PC-9 (cell line): ENCODE measurements around the gene PROP1. TPM values are rescaled to one million over a fixed set of nuclear protein-coding genes. Genes with fewer than 3 reads are reported as not detected.

Source experiments
- BruUV-seq: library from RNA; stranded (reverse); fragments of 400-500 nt; replicated peaks from 2 replicates; lab custom pipeline; 2021; lab: Mats Ljungman, UMichigan
- CTCF ChIA-PET: fragments of 300-600 bp; sonication (Branson Sonifier 250); formaldehyde crosslinking; loops from one replicate; lab custom pipeline; 2022; ENCODE audit warnings: antibody characterized with exemption; lab: Charles Lee
- POLR2A ChIA-PET: fragments of 300-600 bp; sonication (Branson Sonifier 250); formaldehyde crosslinking; loops from one replicate; lab custom pipeline; 2022; ENCODE audit warnings: antibody characterized with exemption; ENCODE audit not compliant: unreplicated experiment; lab: Charles Lee
- DNase-seq, 2 experiments: peaks; one replicate each; pipeline versions ENCODE4 v3.0.0 to v3.0.0-alpha.2; 2015 to 2022; ENCODE audit warnings: mixed read lengths in 1 of 2
- H2AFZ ChIP-seq: fragments of 200-600 bp; sonication (generic); 2 replicates; pipeline ENCODE4 v1.8.1; 2017; ENCODE audit warnings: antibody characterized with exemption
- H3F3A ChIP-seq: fragments of 200-600 bp; sonication (generic); 2 replicates; pipeline ENCODE4 v1.8.1; 2017; ENCODE audit warnings: antibody characterized with exemption, mild to moderate bottlenecking, low read depth; ENCODE audit not compliant: insufficient read depth
- H3K27ac ChIP-seq: fragments of 200-600 bp; sonication (generic); 2 replicates; pipeline ENCODE4 v1.6.1; 2016; ENCODE audit warnings: mixed run types
- H3K27me3 ChIP-seq: fragments of 200-600 bp; sonication (generic); 2 replicates; pipeline ENCODE4 v1.6.1; 2016; ENCODE audit warnings: low read depth, mixed run types; ENCODE audit not compliant: insufficient read depth
- H3K36me3 ChIP-seq: fragments of 200-600 bp; sonication (generic); 2 replicates; pipeline ENCODE4 v1.6.1; 2016; ENCODE audit warnings: low read depth, mixed run types
- H3K4me1 ChIP-seq: fragments of 200-600 bp; sonication (generic); replicated peaks from 2 replicates; pipeline ENCODE4 v1.6.1; 2016; ENCODE audit warnings: mixed run types; ENCODE audit not compliant: insufficient read depth
- H3K4me2 ChIP-seq: fragments of 200-600 bp; sonication (generic); 2 replicates; pipeline ENCODE4 v1.6.1; 2017; ENCODE audit warnings: mixed run types
- H3K4me3 ChIP-seq: fragments of 200-600 bp; sonication (generic); 2 replicates; pipeline ENCODE4 v1.6.1; 2016; ENCODE audit warnings: mixed run types
- H3K79me2 ChIP-seq: fragments of 200-600 bp; sonication (generic); 2 replicates; pipeline ENCODE4 v1.6.1; 2017; ENCODE audit warnings: low read depth, mixed run types
- H3K9me2 ChIP-seq: fragments of 200-600 bp; sonication (generic); 2 replicates; pipeline ENCODE4 v1.8.1; 2017; ENCODE audit warnings: mild to moderate bottlenecking; ENCODE audit not compliant: insufficient read depth
- H3K9me3 ChIP-seq: fragments of 200-600 bp; sonication (generic); 2 replicates; pipeline ENCODE4 v1.8.1; 2016; ENCODE audit warnings: low read depth; ENCODE audit not compliant: insufficient read depth
- H4K20me1 ChIP-seq: fragments of 200-600 bp; sonication (generic); 2 replicates; pipeline ENCODE4 v1.8.1; 2017; ENCODE audit not compliant: insufficient read depth
- EZH2 ChIP-seq: fragments of 200-600 bp; sonication (generic); IDR thresholded peaks from 2 replicates; pipeline ENCODE4 v1.8.0; 2017; ENCODE audit warnings: antibody characterized with exemption, low read depth
- intact Hi-C: fragments of 100-400 bp; cut with micrococcal nuclease; formaldehyde crosslinking; loops from one replicate; pipeline ENCODE4 v1.10.0; 2022; ENCODE audit not compliant: unreplicated experiment
- total RNA-seq: library from RNA; stranded (reverse); gene quantifications from 2 replicates; pipeline ENCODE4 v1.2.3, GENCODE V29; 2021
- TF ChIP-seq, protein P1 (sequence below): fragments of 200-600 bp; sonication (generic); conservative IDR thresholded peaks from 2 replicates; pipeline ENCODE4 v1.6.1; 2017; ENCODE audit warnings: mixed run types, antibody characterized with exemption, mild to moderate bottlenecking, moderate library complexity

PROP1 gene
- total RNA-seq, 1 experiment from 2014 or later = not detected

DNA sequence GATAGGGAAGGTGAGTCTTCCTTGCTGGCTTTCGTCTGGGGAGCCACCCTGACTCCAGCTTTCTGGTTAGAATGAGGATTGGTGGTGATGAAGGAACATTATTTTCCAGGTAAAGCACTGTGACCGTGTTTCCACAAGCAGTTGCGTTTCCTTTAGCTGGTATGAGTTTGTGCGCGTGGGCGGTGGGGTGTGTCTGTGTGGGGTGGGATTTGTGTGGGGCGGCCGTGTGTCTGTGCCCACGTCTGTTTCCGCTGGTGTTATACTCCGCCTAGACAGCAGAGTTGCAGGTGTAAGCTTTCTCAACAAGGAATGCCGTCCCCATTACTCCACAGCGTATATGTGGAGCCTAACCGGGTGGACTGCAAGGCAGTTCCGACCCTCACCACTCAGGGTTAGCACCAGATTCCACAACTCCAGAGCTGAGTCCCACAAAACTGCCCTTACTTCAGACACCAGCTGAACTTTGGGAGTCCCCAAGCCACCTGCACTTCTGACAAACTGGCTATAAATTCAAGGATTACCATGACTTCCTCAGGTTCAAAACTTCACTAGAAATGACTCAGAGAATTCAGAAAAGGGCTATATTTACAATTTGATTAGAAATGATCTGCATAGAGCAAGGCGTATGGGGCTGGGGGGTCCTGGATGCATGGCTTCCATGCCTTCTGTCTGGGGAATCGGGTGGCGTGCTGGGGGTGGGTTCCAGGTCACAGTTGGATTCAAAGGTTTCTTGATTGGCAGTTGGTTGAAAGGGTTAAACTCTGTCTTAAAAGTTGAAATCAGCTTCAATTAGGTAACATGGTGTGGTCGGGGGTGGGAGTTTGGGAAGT is 29.8 kb downstream of the PROP1 start:
- H4K20me1 ChIP-seq = no peaks in the 10 kb centered on the region
- intact Hi-C loops = no loop called here
- H2AFZ ChIP-seq = no peak overlapping the region
- TF ChIP-seq, protein P1, sequence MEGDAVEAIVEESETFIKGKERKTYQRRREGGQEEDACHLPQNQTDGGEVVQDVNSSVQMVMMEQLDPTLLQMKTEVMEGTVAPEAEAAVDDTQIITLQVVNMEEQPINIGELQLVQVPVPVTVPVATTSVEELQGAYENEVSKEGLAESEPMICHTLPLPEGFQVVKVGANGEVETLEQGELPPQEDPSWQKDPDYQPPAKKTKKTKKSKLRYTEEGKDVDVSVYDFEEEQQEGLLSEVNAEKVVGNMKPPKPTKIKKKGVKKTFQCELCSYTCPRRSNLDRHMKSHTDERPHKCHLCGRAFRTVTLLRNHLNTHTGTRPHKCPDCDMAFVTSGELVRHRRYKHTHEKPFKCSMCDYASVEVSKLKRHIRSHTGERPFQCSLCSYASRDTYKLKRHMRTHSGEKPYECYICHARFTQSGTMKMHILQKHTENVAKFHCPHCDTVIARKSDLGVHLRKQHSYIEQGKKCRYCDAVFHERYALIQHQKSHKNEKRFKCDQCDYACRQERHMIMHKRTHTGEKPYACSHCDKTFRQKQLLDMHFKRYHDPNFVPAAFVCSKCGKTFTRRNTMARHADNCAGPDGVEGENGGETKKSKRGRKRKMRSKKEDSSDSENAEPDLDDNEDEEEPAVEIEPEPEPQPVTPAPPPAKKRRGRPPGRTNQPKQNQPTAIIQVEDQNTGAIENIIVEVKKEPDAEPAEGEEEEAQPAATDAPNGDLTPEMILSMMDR = no peak
- no peak for TF ChIP-seq EZH2
- H3F3A ChIP-seq = no peaks in the 10 kb centered on the region
- POLR2A ChIA-PET = no interaction called here
- H3K4me3 ChIP-seq = no peak overlapping the region
- no peaks in the 10 kb centered on the region for H3K9me2 ChIP-seq
- peaks cover 82% of the 10 kb centered on the region for H3K27me3 ChIP-seq
- no peaks in the 10 kb centered on the region for H3K4me1 ChIP-seq
- H3K36me3 ChIP-seq = no peaks in the 10 kb centered on the region
- no peak overlapping the region for H3K4me2 ChIP-seq
- H3K79me2 ChIP-seq = no peaks in the 10 kb centered on the region
- H3K9me3 ChIP-seq = no peaks in the 10 kb centered on the region
- no peak for DNase-seq
- H3K27ac ChIP-seq = no peak overlapping the region
- CTCF ChIA-PET = no interaction called here
- BruUV-seq = no TSS peak

DNA sequence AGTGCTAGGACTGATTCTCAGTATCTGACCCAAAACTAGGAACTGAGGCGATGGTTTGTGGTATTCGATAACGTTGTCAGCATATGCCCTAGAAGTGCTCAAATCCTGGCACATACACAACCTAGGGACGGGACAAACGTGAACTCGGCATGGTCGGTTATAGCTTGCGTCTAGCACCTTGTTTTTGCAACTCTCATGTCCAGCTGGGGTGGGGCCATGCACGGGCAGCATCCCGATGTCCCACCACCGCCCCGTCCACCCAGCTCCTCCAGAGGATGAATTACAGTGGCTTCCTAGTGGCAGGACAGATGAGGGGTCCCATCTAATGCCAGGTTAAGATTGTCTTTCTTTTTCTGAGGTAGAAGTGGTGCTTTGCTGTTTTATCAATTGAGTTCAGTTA is 31.6 kb downstream of the PROP1 start:
- CTCF ChIA-PET = no interaction called here
- Histone ChIP-seq H3K4me2 (no peak overlapping the region), H3K4me1 (no peaks in the 10 kb centered on the region), H3K9me2 (no peaks in the 10 kb centered on the region), H4K20me1 (no peaks in the 10 kb centered on the region), H3K27ac (no peak overlapping the region), H3K9me3 (no peaks in the 10 kb centered on the region), H3K36me3 (no peaks in the 10 kb centered on the region), H3K4me3 (no peak overlapping the region), H3K27me3 (peaks cover 77% of the 10 kb centered on the region), H2AFZ (no peak overlapping the region), H3K79me2 (no peaks in the 10 kb centered on the region), H3F3A (no peaks in the 10 kb centered on the region)
- POLR2A ChIA-PET = no interaction called here
- BruUV-seq = no TSS peak
- intact Hi-C loops = no loop called here
- no peak for DNase-seq
- no peak for TF ChIP-seq EZH2
- TF ChIP-seq, protein P1 = no peak

DNA sequence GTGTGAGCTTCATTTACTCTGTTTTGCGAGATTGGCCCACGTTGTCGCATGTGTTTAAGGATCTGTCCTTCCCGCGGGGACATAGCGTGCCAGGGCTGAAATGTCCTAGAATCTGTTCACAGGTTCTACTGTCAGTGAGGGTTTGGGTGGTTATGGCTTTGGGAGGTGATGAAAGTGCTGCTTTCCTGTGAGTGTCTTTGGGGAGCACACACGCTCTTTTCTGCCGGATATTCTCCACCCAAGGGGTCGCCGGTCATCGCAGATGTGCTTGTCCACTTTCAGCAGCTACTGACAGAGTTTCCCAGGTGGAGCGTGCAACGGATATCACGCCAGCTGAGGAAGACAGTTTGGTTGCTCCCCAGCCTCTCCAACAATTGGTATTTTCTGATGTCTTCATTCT is 32.1 kb downstream of the PROP1 start:
- no TSS peak for BruUV-seq
- POLR2A ChIA-PET = no interaction called here
- Histone ChIP-seq H3K4me2 (no peak overlapping the region), H3K9me3 (no peaks in the 10 kb centered on the region), H3K36me3 (no peaks in the 10 kb centered on the region), H3K27ac (no peak overlapping the region), H4K20me1 (no peaks in the 10 kb centered on the region), H2AFZ (no peak overlapping the region), H3K79me2 (no peaks in the 10 kb centered on the region), H3F3A (no peaks in the 10 kb centered on the region), H3K4me3 (no peak overlapping the region), H3K27me3 (peaks cover 77% of the 10 kb centered on the region), H3K9me2 (no peaks in the 10 kb centered on the region), H3K4me1 (no peaks in the 10 kb centered on the region)
- intact Hi-C loops = no loop called here
- CTCF ChIA-PET = no interaction called here
- TF ChIP-seq, protein P1 = no peak
- no peak for TF ChIP-seq EZH2
- DNase-seq = no peak
